HCEC 1CT (cell line): ENCODE results near the gene CMSS1.

Source experiments
- DNase-seq: peaks from one replicate; pipeline ENCODE4 v3.0.0-alpha.2; 2017

Gene CMSS1

DNA sequence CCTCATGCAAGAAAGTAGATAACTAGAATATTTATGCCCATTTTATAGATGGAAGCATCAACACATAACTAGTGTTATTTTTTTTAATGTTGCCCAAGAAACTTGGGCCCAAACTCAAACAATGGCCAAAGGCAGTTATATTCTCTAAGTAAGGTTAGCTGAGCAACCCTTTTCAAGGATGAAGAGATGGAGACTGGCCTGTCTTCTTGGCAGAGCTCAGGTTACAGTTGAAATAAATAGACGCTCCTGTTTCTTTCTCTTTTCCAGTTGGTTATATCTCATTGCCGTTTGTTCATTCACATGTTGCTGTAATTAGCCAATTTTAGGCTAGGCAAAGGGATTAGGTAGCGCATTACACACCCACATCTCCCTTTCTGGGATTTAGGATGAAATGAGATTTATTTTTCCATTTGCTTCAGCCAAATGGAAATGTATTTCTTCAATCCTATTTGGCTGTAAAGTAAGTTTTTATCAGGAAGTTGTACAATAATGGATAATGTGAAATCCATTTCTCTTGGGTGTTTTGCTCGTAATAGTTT, 93.2 kb downstream of the CMSS1 start:
- DNase-seq: no peak

DNA sequence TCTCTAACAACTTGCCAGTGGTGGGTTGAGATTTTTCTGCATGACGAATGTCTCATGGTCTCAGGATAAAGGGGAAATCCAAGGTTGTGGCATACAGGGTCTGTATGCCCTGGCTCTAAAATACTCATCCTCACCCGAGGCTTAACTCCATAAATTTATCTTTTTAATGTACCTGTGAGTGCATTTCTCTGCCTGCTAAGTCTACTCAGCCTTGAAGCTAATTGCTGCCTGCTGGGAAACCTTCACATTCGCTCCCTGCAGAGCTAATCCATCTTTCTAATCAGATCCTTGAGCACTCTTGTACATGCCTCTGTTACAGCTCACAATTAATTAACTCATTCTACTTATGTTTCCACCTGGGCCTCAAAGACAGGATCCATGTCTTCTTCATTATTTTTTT, 93.8 kb downstream of the CMSS1 start:
- no peak for DNase-seq

DNA sequence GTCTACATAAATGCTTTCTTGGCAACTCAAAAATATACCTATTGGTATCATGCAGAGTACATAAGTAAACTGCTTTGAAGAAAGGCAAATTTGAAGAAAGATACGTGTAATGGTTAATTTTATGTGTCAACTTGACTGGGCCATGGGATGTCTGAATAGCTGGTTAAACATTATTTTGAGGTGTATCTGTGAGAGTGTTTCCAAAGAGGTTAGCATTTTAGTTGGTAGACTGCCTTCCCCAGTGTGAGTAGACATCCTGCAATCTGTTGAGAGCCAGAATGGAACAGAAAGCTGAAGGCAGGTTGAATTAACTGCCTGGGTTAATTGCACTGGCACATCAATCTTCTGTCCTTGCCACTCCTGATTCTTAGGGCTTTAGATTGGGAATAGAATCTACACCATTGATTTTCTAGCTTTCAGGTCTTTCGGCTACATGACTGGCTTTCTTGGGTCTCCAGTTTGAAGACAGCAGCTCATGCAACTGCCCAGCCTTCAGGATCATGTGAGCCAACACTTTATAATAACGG, 98.3 kb downstream of the CMSS1 start:
- DNase-seq: no peak

DNA sequence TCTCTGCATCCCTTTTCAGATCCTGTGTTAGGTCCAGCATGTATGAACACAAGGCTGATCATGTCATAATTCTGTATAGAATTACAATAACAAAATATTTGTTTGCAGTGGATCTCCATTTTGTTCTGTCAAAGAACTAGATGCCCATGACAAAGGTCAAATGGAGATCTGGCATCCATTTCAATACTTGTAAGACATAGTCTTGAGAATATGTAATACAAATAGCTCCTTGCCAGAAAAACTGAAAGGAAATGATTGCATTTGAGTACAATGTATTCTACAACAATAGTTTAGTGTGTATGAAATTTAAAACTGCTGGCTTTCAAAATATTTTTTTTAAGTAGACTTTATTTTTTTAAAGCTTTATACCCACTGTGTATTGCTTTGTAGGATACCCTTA, 101.1 kb downstream of the CMSS1 start:
- no peak for DNase-seq

DNA sequence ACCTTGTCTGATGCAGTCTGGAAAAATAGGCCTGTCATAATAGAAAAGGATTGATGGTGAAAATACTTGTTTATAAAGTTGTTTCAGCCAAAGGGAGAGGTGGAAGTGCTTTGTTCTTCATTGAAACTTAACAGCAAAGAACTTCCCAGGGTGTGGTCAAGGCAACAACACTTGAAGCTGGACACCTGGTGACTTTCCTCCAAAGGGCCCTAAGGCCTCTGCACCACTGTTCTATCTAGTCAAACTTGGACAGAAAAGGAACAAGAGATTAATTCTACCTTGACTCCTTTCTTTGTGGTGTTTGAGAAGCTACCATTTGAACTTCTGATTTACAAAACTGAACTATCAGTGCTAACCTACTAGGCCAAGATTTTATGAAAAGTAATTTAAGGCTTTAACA, 102.0 kb downstream of the CMSS1 start:
- no peak for DNase-seq

DNA sequence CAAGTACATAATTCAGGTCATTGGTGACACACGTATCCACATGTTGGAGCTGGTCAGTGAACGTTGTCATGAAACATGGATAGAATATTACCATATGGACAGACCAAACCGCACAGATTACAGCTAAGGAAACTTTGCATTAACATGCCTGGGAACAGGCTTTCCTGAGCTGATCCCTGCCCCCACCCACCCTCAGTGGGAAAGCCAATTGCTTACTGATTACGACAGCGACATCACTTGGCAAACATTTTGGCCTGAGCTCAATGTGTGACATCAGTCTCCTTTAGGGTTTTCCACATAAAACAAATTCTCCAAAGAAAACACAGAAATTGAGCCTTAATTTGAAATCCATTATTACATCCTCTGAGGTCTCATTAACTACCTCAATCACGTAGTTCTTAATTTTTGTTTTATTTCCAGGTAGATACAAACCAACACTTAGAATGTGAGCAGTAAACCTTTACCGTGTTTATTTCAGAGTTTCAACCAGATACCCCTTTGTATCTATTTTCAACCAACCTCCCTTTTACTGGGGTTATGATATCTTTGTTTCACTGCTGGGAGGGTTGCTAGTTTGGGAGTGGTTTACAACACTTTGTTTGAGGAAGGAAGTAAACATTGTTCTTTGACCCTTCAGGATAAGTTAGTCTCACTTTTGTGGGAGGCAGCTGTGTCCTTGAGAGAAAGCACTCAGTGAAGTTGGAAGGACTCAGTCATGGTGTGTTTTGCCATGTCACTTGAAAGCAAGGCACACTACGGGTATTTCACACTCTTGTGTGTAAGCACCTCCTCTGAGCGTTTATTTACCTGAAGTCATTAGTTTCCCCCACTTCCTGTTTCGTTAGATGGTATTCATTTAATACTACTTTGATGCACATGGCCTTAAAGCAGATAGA, 103.1 kb downstream of the CMSS1 start:
- peak; percentile 37 for DNase-seq

DNA sequence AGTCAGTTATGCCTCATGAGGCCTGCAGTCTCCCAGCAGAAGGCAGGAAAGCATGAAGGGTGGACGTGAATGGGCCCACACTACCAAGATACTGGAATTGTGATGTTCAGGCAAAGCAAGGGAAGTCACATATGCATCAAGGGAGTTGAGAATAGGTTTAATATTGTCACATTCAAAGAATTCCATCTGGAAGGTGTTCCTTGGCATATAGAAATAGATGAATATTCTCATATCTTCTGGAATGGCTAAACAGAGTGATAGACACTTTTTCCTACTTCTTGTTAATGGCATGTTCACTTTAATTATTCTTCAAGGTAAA, 103.7 kb downstream of the CMSS1 start:
- no peak for DNase-seq

DNA sequence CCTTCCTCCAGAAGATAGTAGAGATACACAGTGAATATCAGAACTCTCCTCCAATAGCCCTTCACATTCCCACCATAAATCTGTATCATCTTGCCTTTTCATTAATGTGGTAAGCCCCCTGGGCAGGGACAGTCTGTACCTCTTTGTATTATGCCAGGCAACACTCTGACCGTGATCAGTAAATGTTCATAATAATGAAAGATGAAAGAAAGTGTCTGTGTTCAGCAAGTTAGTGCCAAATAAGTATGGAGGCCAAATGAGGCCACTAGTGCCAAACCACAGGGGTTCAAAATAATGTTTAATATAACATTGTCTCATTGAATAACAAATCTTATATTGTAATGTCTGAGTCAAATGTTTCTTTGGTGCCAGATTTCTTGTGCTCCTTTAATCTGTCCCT, 104.3 kb downstream of the CMSS1 start:
- DNase-seq: no peak

DNA sequence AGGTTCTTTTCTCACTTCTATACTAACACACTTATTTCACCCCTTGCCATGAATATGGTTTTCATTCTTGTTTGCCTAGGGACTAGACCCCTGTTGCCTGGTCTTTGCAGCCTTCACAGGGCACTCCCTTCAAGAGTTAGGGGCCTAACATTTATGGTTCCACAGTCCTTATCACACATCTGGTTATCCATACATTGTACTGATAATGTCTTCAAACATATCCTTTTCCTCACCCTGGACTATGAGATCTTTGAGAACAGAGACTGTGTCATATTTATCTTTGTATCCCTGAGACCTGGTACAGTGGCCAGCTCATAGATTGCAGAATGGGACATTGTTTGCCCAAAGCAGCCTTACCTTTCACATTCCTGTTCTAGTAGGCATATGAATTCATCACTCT, 106.2 kb downstream of the CMSS1 start:
- no peak for DNase-seq

DNA sequence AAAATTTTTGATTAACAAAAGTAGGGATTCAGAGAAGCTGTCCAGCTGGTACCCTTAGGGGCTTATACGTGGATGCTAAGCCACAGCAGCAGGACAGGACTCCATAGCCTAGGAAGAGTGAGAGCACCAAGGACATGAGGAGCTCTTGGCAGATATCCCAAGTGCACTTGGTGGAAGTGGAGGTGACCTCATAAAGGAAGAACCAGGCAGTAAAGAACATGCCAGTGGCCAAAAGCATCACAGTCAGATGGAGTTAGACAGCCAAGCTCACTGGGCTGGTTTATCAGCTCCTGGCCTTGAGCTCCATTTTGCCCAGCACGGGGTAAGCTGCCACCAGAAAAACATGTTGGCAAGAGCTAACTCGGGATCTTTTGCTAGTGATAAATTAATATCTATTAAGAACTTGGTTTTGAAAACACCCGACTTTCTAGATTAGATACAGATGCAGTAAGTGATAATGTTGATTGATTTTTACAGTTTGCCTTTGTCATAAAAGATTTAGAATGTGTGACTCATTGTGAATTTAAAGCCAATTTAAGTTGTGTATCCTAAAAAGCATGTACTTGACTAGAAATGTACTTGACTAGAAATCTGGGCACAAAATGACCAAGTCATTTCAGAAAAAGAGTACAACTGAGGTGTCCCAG, 108.0 kb downstream of the CMSS1 start:
- peak; percentile 77 for DNase-seq

DNA sequence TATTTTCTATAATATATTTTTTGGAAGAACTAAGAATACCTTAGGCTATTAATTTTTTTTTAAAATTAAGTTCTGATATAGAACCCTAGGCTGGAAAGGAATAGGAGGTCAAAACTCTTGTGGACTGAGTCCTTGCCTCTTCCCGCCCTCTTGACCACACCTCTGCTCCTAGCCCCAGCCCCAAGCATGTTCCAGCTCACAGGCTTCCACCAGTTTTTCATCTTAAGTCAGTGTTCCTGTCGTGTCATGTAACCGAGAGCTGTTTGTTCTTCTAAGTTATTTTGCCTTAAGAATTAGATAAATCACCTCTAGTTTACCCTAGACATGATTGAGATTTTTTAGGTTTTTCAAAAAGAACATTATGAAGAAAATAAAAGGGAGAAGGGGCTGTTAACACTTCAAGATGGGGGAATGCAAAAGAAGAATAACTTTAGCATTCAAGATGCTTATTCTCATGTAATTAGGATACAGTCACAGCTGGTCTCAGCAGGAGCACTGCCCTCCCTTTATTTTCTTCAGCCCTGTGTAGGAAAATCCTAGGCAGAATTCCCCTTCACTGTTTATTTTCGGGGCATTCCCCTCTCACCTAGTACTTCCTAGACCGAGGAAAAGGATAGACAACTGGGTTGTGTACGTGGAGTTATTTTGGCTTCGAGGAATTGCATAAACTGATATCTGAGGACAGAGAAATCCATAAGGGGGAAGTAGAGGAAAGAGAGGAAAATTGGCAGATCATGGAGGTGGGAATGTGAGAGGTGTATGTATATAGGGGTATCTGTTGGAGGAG, 110.2 kb downstream of the CMSS1 start:
- no peak for DNase-seq

DNA sequence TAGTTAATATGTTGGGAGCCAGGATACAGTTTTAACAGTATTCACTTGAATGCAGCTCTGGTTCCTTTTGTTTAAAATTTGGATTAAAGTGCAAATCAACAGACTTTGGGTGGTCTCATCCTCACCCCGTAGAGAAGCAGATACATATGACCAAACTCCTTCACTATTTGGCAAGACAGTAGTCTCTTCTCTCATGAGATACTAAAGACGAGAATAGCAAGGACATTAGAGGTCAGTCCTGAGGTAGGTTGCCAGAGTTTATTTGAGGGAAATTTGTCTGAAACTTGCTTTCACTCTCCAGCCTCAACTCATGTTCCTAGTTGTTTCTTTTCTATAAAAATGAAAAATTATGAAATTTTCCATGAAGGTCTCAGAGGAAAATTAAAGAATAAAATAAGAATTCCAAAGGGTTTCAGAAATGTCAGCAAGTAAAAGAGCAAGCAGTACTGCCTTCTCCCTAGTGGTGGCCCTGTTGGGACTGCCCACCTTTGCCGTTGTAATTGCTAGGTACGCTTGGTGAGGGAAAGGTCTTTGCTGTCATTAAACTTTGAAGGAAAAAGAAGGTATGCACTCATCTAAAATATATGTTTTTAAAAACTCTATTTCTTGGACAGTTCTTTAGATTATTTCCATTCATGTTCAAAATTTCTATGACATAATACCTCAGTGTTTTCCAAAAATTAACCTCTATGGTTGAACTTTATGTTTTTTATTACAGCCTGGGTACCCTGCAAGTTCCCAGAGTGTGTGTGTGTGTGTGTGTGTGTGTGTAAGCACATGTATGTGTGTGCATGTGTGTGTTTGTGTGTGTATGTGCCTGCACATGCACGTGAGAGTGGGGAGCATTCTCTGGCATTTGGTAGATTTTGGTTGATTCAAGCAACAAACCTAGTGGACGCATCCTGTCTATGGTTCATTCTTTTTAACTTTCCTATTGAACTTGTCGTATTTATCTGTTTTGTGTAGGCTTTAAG, 111.4 kb downstream of the CMSS1 start:
- DNase-seq: no peak

DNA sequence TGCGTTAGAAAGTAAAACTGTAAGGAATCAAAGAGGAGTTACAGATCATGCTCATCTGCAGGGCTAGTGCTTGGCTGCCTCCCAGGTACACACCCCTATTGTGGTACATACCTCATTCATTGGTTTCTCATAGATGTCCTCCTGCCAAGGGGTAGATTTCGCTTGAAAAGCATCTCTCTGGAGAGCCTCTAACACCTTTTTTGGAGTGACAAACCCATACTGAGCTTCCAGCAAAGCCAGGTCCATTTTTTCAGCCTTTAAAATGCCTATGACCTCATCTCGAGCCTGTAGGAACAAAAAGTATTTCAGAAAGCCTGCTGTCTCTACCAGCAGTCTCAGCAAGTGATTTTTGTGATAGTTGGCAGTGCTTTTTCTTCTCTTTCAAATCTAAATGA, 112.1 kb downstream of the CMSS1 start:
- peak; percentile 46 for DNase-seq

DNA sequence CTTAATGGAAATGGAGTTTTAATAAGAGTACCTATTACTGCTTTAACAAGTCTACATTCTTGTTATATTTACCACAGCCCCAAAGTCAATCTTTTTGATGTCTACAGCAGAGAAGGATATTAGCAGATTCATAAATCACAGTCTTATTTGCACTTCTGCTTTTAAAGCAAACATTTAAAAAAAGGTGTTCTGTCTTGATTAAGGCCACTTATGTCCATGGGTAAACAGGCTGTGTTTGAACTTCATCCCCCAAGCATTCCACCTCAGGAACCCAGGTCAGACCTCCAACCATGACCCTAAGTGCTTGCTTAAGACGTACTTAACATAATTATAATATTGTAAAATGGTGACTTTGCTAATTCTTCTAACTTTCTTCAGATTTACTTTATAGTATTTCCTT, 113.4 kb downstream of the CMSS1 start:
- DNase-seq: no peak

DNA sequence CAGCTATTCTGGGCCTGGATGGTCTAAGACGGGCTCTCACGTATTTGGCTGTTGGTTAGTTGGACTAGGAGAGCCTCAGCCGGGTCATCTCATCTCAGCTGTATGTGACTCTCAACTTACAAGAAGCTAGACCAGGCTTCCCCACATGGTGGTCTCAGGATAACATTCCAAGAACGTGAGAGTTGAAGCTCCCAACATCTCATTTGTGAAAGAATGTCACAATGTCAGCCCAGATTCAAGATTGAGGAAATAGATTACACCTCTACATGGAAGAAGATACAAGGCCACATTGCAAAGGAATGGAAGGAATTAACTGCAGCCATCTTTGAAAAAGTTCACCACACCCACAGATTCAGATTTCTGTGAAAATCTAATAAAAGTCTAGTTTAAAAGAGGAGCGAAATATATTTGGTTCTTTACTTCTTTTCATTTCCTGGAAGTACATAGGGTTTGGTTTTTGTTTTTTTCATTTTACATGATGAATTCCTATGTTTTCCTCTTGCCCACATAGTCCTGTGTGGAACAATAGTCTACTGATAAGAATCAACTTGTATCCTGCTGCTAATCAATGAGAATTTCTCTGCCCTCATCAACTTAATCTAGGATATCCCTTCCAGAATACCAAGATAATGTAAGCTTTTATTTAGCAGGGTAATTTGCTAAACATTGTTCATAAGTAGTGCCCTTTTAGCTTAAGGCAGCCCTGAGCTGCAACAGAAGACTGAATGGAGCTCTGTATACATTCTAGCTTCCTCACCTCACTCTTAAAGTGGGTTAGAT, 116.5 kb downstream of the CMSS1 start:
- DNase-seq: no peak

DNA sequence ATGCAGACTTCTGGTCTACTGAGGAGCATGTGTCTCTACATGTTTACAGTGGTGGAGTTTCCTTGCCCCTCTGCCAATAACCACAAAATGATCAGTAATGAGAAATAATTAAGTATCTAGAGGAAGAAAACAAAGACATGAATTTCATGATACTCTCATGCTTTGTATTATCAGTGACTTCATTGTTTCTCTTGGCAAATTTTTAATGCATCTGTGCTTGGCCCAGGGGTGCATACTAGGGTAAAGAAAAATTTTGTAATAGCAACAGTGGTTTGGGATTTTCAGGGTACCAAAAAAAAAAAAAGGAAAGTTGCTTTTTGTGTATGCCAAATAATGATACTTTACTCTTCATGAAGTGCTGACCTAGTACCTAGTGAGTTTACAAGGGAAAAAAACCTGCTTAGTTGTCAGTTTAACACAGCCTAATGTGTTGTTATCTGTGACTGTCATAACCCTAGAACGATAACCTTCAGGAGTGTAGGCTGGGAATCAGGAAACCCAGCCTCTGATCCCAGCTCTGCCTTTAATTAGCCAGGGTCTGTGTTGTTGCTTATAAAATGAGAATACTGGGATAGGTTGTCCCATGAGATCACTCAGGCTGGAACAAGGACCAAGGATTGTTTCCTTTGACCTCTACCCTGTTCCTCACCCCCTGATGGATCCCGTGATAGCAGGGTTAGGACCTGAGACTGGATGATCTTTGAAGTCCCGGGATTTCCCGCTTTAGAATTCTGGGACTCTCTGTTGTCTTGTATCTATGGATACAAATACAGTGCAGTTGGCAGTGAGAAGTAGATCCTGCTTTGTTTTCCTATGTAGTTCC, 117.5 kb downstream of the CMSS1 start:
- no peak for DNase-seq

DNA sequence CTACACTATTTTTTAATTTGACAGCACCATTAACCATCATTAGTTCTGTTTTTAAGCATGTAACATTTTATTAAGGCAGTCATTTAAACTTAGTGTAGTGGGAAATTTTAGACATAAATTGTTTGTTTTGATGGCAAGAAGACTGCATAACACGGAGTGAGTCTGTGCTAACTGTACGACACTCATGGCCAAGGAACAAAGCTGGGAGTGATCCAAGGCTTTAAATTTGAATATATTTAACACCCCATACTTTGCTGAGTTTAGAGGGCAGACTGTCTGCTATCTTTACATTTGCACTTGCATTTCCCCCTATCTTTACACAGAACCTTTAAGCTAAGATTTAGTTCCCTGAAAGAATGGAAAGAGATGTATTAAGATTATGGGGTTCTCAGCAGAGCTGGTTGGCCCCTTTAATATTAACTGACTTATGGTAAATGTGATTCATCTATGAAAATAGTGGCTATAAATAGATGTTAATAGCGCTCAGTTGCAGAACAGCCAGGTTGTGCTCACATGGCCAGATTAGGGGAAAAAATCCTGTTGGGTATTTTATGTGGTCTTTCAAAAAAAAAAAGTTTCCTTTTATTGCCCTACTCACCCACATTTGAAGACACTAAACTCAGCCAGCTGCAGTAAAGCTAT, 120.7 kb downstream of the CMSS1 start:
- DNase-seq: peak; percentile 74

DNA sequence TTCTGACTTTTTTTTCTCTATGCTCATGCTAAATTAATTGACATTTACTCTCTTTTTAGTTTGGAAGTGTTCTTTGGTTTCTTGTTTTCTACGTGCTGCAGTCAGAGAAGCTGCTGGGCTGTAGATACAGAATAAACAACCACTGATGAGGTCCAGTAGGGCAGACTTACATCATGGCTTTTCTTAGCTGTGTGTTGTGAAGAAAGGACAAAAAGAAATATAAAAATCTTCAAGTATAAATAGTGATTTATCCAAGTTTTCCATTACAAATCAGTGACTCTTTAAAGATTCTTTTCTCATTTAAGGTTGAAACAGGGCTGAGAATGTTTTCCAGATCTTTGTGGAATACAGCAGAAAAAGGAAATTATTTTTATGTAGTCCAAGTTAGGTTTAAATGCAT, 122.2 kb downstream of the CMSS1 start:
- DNase-seq: no peak

DNA sequence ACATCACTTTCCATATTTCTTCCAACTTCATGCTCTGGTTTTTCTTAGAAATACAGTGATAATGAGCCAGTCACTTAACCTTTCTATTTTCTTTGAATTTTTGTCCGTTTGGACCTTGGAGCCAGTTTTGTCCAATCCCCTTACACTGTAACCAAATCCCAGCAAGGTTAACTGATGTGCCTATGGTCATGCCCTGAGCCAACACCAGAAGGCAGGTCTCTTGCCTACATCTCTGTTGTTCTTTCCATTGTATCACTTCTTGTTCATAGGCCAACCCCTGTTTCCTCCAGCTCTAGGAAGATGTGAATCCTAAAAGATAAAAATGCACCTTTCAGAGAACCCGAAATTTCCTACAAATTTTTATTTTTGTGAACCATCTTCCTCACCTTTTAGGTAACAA, 122.7 kb downstream of the CMSS1 start:
- DNase-seq: no peak

DNA sequence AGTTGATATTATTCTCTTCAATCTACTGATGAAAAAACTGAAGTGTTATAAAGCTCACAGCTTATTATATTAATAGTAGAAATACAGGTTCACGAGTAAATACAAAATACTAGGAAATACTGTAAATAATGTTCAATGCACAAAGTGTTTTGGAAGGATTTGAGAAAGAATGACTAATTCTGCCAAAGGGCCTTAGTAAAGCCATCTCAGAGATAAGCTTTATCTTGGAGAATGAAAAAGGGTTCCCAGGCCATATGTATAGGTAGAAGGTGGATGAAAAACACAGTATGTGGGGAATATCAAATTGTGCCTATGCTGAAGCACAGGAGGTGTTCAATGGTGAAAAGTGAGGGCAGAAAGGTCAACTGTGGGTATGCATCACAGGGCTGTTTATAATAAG, 123.5 kb downstream of the CMSS1 start:
- no peak for DNase-seq
